Mononuclear cell (primary cell): ENCODE results near the gene SYS1. TPM values are rescaled to one million over a fixed set of nuclear protein-coding genes. Genes with fewer than 3 reads are reported as not detected.
"Not testable (repeated sequence)": the region's sequence is repeated elsewhere in the genome, so short reads cannot be mapped to it uniquely, and the experiment has no call there.

Experiments
- H3K27me3 ChIP-seq: 2 replicates; pipeline ENCODE4 v1.6.0; 2011; ENCODE audit warnings: low read length, control low read depth; ENCODE audit not compliant: insufficient read depth
- H3K4me1 ChIP-seq: 2 replicates; pipeline ENCODE4 v1.5.1; 2011; ENCODE audit warnings: mild to moderate bottlenecking, low read length, control low read depth; ENCODE audit not compliant: insufficient read depth
- H3K4me3 ChIP-seq: 2 replicates; pipeline ENCODE4 v1.5.1; 2011; ENCODE audit warnings: mild to moderate bottlenecking, low read length, moderate library complexity
- H3K9me3 ChIP-seq: 2 replicates; pipeline ENCODE4 v1.5.1; 2011; ENCODE audit warnings: low read depth, mild to moderate bottlenecking, control low read depth, low read length
- total RNA-seq: library from RNA; depleted of rRNA; stranded (reverse); fragments of >200 nt; gene quantifications from one replicate; pipeline ENCODE4 v1.2.3, GENCODE V29; 2012

Gene SYS1
- total RNA-seq, 1 donor = 63.8 TPM

GRCh38 chr20:45345104-45345936, 17.6 kb upstream of the SYS1 start:
- Histone ChIP-seq H3K4me3 (no peak overlapping the region), H3K27me3 (peaks cover 3% of the 10 kb centered on the region), H3K4me1 (peaks cover 40% of the 10 kb centered on the region), H3K9me3 (no peaks in the 10 kb centered on the region)

GRCh38 chr20:45346291-45346718, 16.7 kb upstream of the SYS1 start:
- Histone ChIP-seq H3K4me1 (peaks cover 40% of the 10 kb centered on the region), H3K4me3 (no peak overlapping the region), H3K27me3 (peaks cover 3% of the 10 kb centered on the region), H3K9me3 (no peaks in the 10 kb centered on the region)

GRCh38 chr20:45346851-45347250, 16.1 kb upstream of the SYS1 start:
- peaks cover 40% of the 10 kb centered on the region for H3K4me1 ChIP-seq
- H3K27me3 ChIP-seq = peaks cover 3% of the 10 kb centered on the region
- H3K9me3 ChIP-seq = no peaks in the 10 kb centered on the region
- H3K4me3 ChIP-seq = no peak overlapping the region

GRCh38 chr20:45347297-45347935, 15.5 kb upstream of the SYS1 start:
- no peaks in the 10 kb centered on the region for H3K9me3 ChIP-seq

GRCh38 chr20:45347936-45348778, 14.8 kb upstream of the SYS1 start, which contains the start of gene SDC4:
SDC4 (minus strand) TSS chr20:45348424; CDS start chr20:45348384, 40 bp downstream.
- Histone ChIP-seq H3K4me1 (peaks cover 40% of the 10 kb centered on the region), H3K4me3 (peak within 1 kb of the TSS; percentile 30), H3K27me3 (peaks cover 3% of the 10 kb centered on the region), H3K9me3 (no peaks in the 10 kb centered on the region)

More at GRCh38 chr20:45347297-45347935, 15.5 kb upstream of the SYS1 start:
- peak overlapping the region; percentile 30 for H3K4me3 ChIP-seq
- H3K27me3 ChIP-seq = peaks cover 3% of the 10 kb centered on the region
- peaks cover 40% of the 10 kb centered on the region for H3K4me1 ChIP-seq

GRCh38 chr20:45350217-45350616, 12.7 kb upstream of the SYS1 start:
- Histone ChIP-seq H3K27me3 (peaks cover 3% of the 10 kb centered on the region), H3K9me3 (no peaks in the 10 kb centered on the region), H3K4me1 (peaks cover 22% of the 10 kb centered on the region), H3K4me3 (no peak overlapping the region)

GRCh38 chr20:45350795-45351194, 12.2 kb upstream of the SYS1 start:
- H3K27me3 ChIP-seq, H3K9me3 ChIP-seq: not testable (repeated sequence)
- peaks cover 20% of the 10 kb centered on the region for H3K4me1 ChIP-seq

GRCh38 chr20:45352729-45353128, 10.2 kb upstream of the SYS1 start:
- H3K4me3 ChIP-seq = no peak overlapping the region
- H3K27me3 ChIP-seq = no peaks in the 10 kb centered on the region
- H3K9me3 ChIP-seq = no peaks in the 10 kb centered on the region
- peaks cover 8% of the 10 kb centered on the region for H3K4me1 ChIP-seq

More at GRCh38 chr20:45350795-45351194, 12.2 kb upstream of the SYS1 start:
- not testable (repeated sequence) for H3K4me3 ChIP-seq

- Histone ChIP-seq H3K9me3 (no peaks in the 10 kb centered on the region), H3K4me1 (peaks cover 10% of the 10 kb centered on the region), H3K27me3 (no peaks in the 10 kb centered on the region), H3K4me3 (no peak overlapping the region)
Observed at GRCh38 chr20:45353746-45354145, 9.2 kb upstream of the SYS1 start.

- Histone ChIP-seq H3K4me1 (peaks cover 16% of the 10 kb centered on the region), H3K4me3 (no peak overlapping the region), H3K27me3 (no peaks in the 10 kb centered on the region), H3K9me3 (no peaks in the 10 kb centered on the region)
Observed at GRCh38 chr20:45354423-45355208, 8.3 kb upstream of the SYS1 start.

GRCh38 chr20:45355209-45356084, 7.5 kb upstream of the SYS1 start:
- Histone ChIP-seq H3K27me3 (no peaks in the 10 kb centered on the region), H3K4me1 (peaks cover 16% of the 10 kb centered on the region), H3K4me3 (no peak overlapping the region), H3K9me3 (no peaks in the 10 kb centered on the region)

GRCh38 chr20:45358282-45359068, 4.5 kb upstream of the SYS1 start:
- no peaks in the 10 kb centered on the region for H3K27me3 ChIP-seq
- H3K4me3 ChIP-seq = no peak overlapping the region
- H3K9me3 ChIP-seq = no peaks in the 10 kb centered on the region
- peaks cover 36% of the 10 kb centered on the region for H3K4me1 ChIP-seq

- H3K4me1 ChIP-seq = peaks cover 42% of the 10 kb centered on the region
- no peaks in the 10 kb centered on the region for H3K27me3 ChIP-seq
- H3K4me3 ChIP-seq = no peak overlapping the region
- no peaks in the 10 kb centered on the region for H3K9me3 ChIP-seq
Observed at GRCh38 chr20:45359069-45359405, 3.9 kb upstream of the SYS1 start.
